WTC11 (cell line): ENCODE measurements around the gene OGN. TPM values are rescaled to one million over a fixed set of nuclear protein-coding genes. Genes with fewer than 3 reads are reported as not detected.

ENCODE experiments used
- ATAC-seq: fragments of 200-7000 bp; cut with Tn5 transposase; 2 replicates; pipeline ENCODE4 v1.10.0; 2021; ENCODE audit warnings: mild to moderate bottlenecking, moderate library complexity
- CTCF ChIA-PET: fragments of 300-600 bp; sonication (Branson Sonifier 250); formaldehyde crosslinking; loops from one replicate; lab custom pipeline; 2021; ENCODE audit warnings: antibody characterized with exemption; lab: Charles Lee
- POLR2A ChIA-PET: fragments of 350-600 bp; sonication (Branson Sonifier 250); formaldehyde crosslinking; loops from one replicate; lab custom pipeline; 2021; ENCODE audit warnings: antibody characterized with exemption; lab: Charles Lee
- DNase-seq: peaks from one replicate; pipeline ENCODE4 v3.0.0; 2021; ENCODE audit warnings: low spot score
- H3K27ac Mint-ChIP-seq: 2 replicates; pipeline ENCODE4 v1.8.0; 2021; ENCODE audit warnings: mixed read lengths
- H3K27me3 Mint-ChIP-seq: 2 replicates; pipeline ENCODE4 v1.8.0; 2021; ENCODE audit warnings: low read depth, mild to moderate bottlenecking, moderate library complexity, mixed read lengths
- H3K36me3 Mint-ChIP-seq: 2 replicates; pipeline ENCODE4 v1.8.0; 2021; ENCODE audit warnings: mixed read lengths
- H3K4me1 Mint-ChIP-seq: 2 replicates; pipeline ENCODE4 v1.8.0; 2022; ENCODE audit warnings: mixed read lengths
- H3K4me3 Mint-ChIP-seq: 2 replicates; pipeline ENCODE4 v1.8.0; 2021; ENCODE audit warnings: mild to moderate bottlenecking, moderate library complexity, mixed read lengths
- H3K9me3 Mint-ChIP-seq: 2 replicates; pipeline ENCODE4 v1.8.0; 2021; ENCODE audit warnings: mixed read lengths
- ESRRA ChIP-seq: sonication (generic); formaldehyde crosslinking; IDR thresholded peaks from 2 replicates; pipeline ENCODE4 v1.8.1; 2022; ENCODE audit warnings: mild to moderate bottlenecking, missing genetic modification reagents, borderline replicate concordance
- NFE2L1 ChIP-seq: sonication (generic); formaldehyde crosslinking; IDR thresholded peaks from 2 replicates; pipeline ENCODE4 v1.8.1; 2023; ENCODE audit warnings: missing genetic modification reagents
- NR1H2 ChIP-seq: sonication (generic); formaldehyde crosslinking; IDR thresholded peaks from 2 replicates; pipeline ENCODE4 v1.9.0; 2021; ENCODE audit warnings: mild to moderate bottlenecking, moderate library complexity, missing genetic modification reagents
- TEAD1 ChIP-seq: sonication (generic); formaldehyde crosslinking; IDR thresholded peaks from 2 replicates; pipeline ENCODE4 v1.8.0; 2022; ENCODE audit warnings: mild to moderate bottlenecking, missing genetic modification reagents
- ZBTB21 ChIP-seq: sonication (generic); formaldehyde crosslinking; IDR thresholded peaks from 2 replicates; pipeline ENCODE4 v1.8.1; 2023; ENCODE audit warnings: mild to moderate bottlenecking, missing genetic modification reagents, borderline replicate concordance
- ZNF121 ChIP-seq: sonication (generic); formaldehyde crosslinking; IDR thresholded peaks from 2 replicates; pipeline ENCODE4 v1.8.0; 2023; ENCODE audit warnings: missing genetic modification reagents
- ZNF232 ChIP-seq: sonication (generic); formaldehyde crosslinking; IDR thresholded peaks from 2 replicates; pipeline ENCODE4 v1.8.0; 2022; ENCODE audit warnings: mild to moderate bottlenecking, missing genetic modification reagents
- ZNF263 ChIP-seq: sonication (generic); formaldehyde crosslinking; IDR thresholded peaks from 2 replicates; pipeline ENCODE4 v1.8.1; 2022; ENCODE audit warnings: low read depth, mild to moderate bottlenecking, moderate library complexity, missing genetic modification reagents
- ZNF396 ChIP-seq: fragments of 250-450 bp; sonication (Bioruptor Pico); IDR thresholded peaks from 2 replicates; pipeline ENCODE4 v1.8.0; 2021; ENCODE audit warnings: mild to moderate bottlenecking, moderate library complexity, borderline replicate concordance
- ZNF423 ChIP-seq: fragments of 250-450 bp; sonication (Bioruptor Pico); IDR thresholded peaks from 2 replicates; pipeline ENCODE4 v2.1.2; 2022; ENCODE audit warnings: mild to moderate bottlenecking, moderate library complexity
- total RNA-seq: library from RNA; stranded (reverse); gene quantifications from 3 replicates; pipeline ENCODE4 v1.2.3, GENCODE V29; 2021
- TF ChIP-seq, protein P1 (sequence below): sonication (generic); formaldehyde crosslinking; IDR thresholded peaks from 2 replicates; pipeline ENCODE4 v1.8.0; 2022; ENCODE audit warnings: mild to moderate bottlenecking, missing genetic modification reagents
- TF ChIP-seq, protein P2 (sequence below): sonication (generic); formaldehyde crosslinking; IDR thresholded peaks from 2 replicates; pipeline ENCODE4 v1.8.0; 2022; ENCODE audit warnings: mild to moderate bottlenecking, missing genetic modification reagents
- TF ChIP-seq, protein P3 (sequence below): sonication (generic); formaldehyde crosslinking; IDR thresholded peaks from 2 replicates; pipeline ENCODE4 v1.8.1; 2022; ENCODE audit warnings: missing genetic modification reagents, borderline replicate concordance
- TF ChIP-seq, protein P4 (sequence below): sonication (generic); formaldehyde crosslinking; IDR thresholded peaks from 2 replicates; pipeline ENCODE4 v1.8.1; 2022; ENCODE audit warnings: mild to moderate bottlenecking, missing genetic modification reagents, moderate library complexity, borderline replicate concordance
- TF ChIP-seq, protein P5 (sequence below): sonication (generic); formaldehyde crosslinking; IDR thresholded peaks from 2 replicates; pipeline ENCODE4 v1.8.1; 2023; ENCODE audit warnings: mild to moderate bottlenecking, missing genetic modification reagents, borderline replicate concordance
- TF ChIP-seq, protein P6 (sequence below): sonication (generic); formaldehyde crosslinking; IDR thresholded peaks from 2 replicates; pipeline ENCODE4 v1.8.0; 2023; ENCODE audit warnings: missing genetic modification reagents
- TF ChIP-seq, protein P7 (sequence below): sonication (generic); formaldehyde crosslinking; IDR thresholded peaks from 2 replicates; pipeline ENCODE4 v1.8.0; 2022; ENCODE audit warnings: mild to moderate bottlenecking, missing genetic modification reagents
- TF ChIP-seq, protein P8 (sequence below): sonication (generic); formaldehyde crosslinking; IDR thresholded peaks from 2 replicates; pipeline ENCODE4 v1.8.1; 2023; ENCODE audit warnings: mild to moderate bottlenecking, missing genetic modification reagents
- TF ChIP-seq, protein P9 (sequence below): sonication (generic); formaldehyde crosslinking; IDR thresholded peaks from 2 replicates; pipeline ENCODE4 v1.8.1; 2023; ENCODE audit warnings: mild to moderate bottlenecking, missing genetic modification reagents, moderate library complexity
- TF ChIP-seq, protein P10 (sequence below): fragments of 250-450 bp; sonication (Bioruptor Pico); IDR thresholded peaks from 2 replicates; pipeline ENCODE4 v2.1.2; 2022; ENCODE audit warnings: mild to moderate bottlenecking, moderate library complexity

Gene OGN
- total RNA-seq, 1 experiment from 2014 or later, result not detected

DNA sequence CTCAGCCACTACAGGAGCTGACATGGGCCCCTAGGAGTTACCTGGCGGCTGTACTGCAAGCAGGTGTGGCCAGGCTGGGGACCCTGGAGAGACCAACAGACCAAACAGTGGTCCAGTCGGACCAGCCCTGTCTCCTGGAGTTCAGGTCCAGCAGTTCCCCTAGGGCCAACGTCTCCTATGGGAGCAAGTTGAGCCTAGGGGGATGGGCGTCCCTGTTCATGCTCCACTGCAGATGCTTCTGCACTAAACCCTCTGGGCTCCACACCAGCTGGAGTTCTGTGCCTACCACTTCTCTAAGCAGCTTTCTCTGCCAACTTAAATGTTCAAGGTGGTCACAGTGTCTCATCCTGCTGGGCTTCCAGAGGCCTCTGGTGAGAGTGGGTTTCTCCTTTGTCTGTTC is 40.5 kb upstream of the OGN start:
- TF ChIP-seq ZNF232 (CRISPR knock-in tag), result no peak
- no peak for TF ChIP-seq ZNF396 (CRISPR knock-in tag)
- TF ChIP-seq, protein P1, sequence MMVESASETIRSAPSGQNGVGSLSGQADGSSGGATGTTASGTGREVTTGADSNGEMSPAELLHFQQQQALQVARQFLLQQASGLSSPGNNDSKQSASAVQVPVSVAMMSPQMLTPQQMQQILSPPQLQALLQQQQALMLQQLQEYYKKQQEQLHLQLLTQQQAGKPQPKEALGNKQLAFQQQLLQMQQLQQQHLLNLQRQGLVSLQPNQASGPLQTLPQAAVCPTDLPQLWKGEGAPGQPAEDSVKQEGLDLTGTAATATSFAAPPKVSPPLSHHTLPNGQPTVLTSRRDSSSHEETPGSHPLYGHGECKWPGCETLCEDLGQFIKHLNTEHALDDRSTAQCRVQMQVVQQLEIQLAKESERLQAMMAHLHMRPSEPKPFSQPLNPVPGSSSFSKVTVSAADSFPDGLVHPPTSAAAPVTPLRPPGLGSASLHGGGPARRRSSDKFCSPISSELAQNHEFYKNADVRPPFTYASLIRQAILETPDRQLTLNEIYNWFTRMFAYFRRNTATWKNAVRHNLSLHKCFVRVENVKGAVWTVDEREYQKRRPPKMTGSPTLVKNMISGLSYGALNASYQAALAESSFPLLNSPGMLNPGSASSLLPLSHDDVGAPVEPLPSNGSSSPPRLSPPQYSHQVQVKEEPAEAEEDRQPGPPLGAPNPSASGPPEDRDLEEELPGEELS, result no peak
- TF ChIP-seq NR1H2 (CRISPR knock-in tag), result no peak
- Mint-ChIP-seq H3K27ac (no peak overlapping the region), H3K4me3 (no peak overlapping the region), H3K27me3 (no peaks in the 10 kb centered on the region; the same call in 1 of the 2 replicates), H3K36me3 (no peaks in the 10 kb centered on the region), H3K4me1 (peaks cover 8% of the 10 kb centered on the region), H3K9me3 (peaks cover 8% of the 10 kb centered on the region)
- POLR2A ChIA-PET, result no interaction called here
- no peak for DNase-seq
- CTCF ChIA-PET, result interaction anchor here (1.3 kb wide), 1 partner anchor 116 kb away, joined by 3 read pairs; no protein-coding TSS in a partner anchor
- ATAC-seq, result no peak

DNA sequence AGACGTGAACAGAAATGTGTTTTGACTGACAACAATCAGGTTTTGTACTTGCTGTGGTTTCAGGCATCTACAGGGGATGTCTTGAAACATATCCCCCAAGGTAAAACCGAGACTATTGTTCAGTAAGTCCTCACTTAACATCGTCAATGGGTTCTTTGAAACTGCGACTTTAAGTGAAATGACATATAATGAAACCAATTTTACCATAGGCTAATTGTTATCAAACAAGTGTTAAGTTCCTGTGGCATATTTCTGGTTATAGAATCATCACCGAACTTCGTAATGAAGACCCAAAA is 36.3 kb upstream of the OGN start:
- Mint-ChIP-seq H3K4me1 (no peaks in the 10 kb centered on the region), H3K27me3 (no peaks in the 10 kb centered on the region), H3K36me3 (no peaks in the 10 kb centered on the region), H3K9me3 (peaks cover 10% of the 10 kb centered on the region), H3K4me3 (no peak overlapping the region), H3K27ac (no peak overlapping the region)
- ChIA-PET POLR2A (no interaction called here), CTCF (no interaction called here)
- no peak for TF ChIP-seq ZNF263 (CRISPR knock-in tag)
- TF ChIP-seq TEAD1 (CRISPR knock-in tag), result no peak
- TF ChIP-seq, protein P2, sequence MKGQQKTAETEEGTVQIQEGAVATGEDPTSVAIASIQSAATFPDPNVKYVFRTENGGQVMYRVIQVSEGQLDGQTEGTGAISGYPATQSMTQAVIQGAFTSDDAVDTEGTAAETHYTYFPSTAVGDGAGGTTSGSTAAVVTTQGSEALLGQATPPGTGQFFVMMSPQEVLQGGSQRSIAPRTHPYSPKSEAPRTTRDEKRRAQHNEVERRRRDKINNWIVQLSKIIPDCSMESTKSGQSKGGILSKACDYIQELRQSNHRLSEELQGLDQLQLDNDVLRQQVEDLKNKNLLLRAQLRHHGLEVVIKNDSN (CRISPR knock-in tag), result no peak
- TF ChIP-seq, protein P3, sequence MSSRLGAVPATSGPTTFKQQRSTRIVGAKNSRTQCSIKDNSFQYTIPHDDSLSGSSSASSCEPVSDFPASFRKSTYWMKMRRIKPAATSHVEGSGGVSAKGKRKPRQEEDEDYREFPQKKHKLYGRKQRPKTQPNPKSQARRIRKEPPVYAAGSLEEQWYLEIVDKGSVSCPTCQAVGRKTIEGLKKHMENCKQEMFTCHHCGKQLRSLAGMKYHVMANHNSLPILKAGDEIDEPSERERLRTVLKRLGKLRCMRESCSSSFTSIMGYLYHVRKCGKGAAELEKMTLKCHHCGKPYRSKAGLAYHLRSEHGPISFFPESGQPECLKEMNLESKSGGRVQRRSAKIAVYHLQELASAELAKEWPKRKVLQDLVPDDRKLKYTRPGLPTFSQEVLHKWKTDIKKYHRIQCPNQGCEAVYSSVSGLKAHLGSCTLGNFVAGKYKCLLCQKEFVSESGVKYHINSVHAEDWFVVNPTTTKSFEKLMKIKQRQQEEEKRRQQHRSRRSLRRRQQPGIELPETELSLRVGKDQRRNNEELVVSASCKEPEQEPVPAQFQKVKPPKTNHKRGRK (CRISPR knock-in tag), result no peak
- TF ChIP-seq, protein P4, sequence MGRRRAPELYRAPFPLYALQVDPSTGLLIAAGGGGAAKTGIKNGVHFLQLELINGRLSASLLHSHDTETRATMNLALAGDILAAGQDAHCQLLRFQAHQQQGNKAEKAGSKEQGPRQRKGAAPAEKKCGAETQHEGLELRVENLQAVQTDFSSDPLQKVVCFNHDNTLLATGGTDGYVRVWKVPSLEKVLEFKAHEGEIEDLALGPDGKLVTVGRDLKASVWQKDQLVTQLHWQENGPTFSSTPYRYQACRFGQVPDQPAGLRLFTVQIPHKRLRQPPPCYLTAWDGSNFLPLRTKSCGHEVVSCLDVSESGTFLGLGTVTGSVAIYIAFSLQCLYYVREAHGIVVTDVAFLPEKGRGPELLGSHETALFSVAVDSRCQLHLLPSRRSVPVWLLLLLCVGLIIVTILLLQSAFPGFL, result no peak
- TF ChIP-seq, protein P5, sequence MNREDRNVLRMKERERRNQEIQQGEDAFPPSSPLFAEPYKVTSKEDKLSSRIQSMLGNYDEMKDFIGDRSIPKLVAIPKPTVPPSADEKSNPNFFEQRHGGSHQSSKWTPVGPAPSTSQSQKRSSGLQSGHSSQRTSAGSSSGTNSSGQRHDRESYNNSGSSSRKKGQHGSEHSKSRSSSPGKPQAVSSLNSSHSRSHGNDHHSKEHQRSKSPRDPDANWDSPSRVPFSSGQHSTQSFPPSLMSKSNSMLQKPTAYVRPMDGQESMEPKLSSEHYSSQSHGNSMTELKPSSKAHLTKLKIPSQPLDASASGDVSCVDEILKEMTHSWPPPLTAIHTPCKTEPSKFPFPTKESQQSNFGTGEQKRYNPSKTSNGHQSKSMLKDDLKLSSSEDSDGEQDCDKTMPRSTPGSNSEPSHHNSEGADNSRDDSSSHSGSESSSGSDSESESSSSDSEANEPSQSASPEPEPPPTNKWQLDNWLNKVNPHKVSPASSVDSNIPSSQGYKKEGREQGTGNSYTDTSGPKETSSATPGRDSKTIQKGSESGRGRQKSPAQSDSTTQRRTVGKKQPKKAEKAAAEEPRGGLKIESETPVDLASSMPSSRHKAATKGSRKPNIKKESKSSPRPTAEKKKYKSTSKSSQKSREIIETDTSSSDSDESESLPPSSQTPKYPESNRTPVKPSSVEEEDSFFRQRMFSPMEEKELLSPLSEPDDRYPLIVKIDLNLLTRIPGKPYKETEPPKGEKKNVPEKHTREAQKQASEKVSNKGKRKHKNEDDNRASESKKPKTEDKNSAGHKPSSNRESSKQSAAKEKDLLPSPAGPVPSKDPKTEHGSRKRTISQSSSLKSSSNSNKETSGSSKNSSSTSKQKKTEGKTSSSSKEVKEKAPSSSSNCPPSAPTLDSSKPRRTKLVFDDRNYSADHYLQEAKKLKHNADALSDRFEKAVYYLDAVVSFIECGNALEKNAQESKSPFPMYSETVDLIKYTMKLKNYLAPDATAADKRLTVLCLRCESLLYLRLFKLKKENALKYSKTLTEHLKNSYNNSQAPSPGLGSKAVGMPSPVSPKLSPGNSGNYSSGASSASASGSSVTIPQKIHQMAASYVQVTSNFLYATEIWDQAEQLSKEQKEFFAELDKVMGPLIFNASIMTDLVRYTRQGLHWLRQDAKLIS, result no peak
- TF ChIP-seq, protein P6, sequence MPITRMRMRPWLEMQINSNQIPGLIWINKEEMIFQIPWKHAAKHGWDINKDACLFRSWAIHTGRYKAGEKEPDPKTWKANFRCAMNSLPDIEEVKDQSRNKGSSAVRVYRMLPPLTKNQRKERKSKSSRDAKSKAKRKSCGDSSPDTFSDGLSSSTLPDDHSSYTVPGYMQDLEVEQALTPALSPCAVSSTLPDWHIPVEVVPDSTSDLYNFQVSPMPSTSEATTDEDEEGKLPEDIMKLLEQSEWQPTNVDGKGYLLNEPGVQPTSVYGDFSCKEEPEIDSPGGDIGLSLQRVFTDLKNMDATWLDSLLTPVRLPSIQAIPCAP (CRISPR knock-in tag), result no peak
- TF ChIP-seq, protein P7, sequence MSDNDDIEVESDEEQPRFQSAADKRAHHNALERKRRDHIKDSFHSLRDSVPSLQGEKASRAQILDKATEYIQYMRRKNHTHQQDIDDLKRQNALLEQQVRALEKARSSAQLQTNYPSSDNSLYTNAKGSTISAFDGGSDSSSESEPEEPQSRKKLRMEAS, result no peak
- TF ChIP-seq ZBTB21 (CRISPR knock-in tag), result no peak
- no peak for TF ChIP-seq ZNF121 (CRISPR knock-in tag)
- TF ChIP-seq NFE2L1 (CRISPR knock-in tag), result no peak
- no peak for TF ChIP-seq ZNF423
- TF ChIP-seq, protein P8, sequence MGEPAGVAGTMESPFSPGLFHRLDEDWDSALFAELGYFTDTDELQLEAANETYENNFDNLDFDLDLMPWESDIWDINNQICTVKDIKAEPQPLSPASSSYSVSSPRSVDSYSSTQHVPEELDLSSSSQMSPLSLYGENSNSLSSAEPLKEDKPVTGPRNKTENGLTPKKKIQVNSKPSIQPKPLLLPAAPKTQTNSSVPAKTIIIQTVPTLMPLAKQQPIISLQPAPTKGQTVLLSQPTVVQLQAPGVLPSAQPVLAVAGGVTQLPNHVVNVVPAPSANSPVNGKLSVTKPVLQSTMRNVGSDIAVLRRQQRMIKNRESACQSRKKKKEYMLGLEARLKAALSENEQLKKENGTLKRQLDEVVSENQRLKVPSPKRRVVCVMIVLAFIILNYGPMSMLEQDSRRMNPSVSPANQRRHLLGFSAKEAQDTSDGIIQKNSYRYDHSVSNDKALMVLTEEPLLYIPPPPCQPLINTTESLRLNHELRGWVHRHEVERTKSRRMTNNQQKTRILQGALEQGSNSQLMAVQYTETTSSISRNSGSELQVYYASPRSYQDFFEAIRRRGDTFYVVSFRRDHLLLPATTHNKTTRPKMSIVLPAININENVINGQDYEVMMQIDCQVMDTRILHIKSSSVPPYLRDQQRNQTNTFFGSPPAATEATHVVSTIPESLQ (CRISPR knock-in tag), result no peak
- TF ChIP-seq, protein P9, sequence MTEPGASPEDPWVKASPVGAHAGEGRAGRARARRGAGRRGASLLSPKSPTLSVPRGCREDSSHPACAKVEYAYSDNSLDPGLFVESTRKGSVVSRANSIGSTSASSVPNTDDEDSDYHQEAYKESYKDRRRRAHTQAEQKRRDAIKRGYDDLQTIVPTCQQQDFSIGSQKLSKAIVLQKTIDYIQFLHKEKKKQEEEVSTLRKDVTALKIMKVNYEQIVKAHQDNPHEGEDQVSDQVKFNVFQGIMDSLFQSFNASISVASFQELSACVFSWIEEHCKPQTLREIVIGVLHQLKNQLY (CRISPR knock-in tag), result no peak
- no peak for TF ChIP-seq ESRRA (CRISPR knock-in tag)
- TF ChIP-seq, protein P10, sequence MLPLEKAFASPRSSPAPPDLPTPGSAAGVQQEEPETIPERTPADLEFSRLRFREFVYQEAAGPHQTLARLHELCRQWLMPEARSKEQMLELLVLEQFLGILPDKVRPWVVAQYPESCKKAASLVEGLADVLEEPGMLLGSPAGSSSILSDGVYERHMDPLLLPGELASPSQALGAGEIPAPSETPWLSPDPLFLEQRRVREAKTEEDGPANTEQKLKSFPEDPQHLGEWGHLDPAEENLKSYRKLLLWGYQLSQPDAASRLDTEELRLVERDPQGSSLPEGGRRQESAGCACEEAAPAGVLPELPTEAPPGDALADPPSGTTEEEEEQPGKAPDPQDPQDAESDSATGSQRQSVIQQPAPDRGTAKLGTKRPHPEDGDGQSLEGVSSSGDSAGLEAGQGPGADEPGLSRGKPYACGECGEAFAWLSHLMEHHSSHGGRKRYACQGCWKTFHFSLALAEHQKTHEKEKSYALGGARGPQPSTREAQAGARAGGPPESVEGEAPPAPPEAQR (CRISPR knock-in tag), result no peak
- ATAC-seq (no peak), DNase-seq (no peak)
